Activated CD8-positive, alpha-beta T cell treated with anti-CD3 and anti-CD28 coated beads, Interleukin-2, amount 10 ng/mL, durations not matched to agents 7 days and 5 days (primary cell): Measurements from ENCODE around the gene PARD3. TPM values are rescaled to one million over a fixed set of nuclear protein-coding genes. Genes with fewer than 3 reads are reported as not detected.
"Not testable (repeated sequence)": the region's sequence is repeated elsewhere in the genome, so short reads cannot be mapped to it uniquely, and the experiment has no call there.

Experiments
- ATAC-seq: fragments of 150-1000 bp; cut with Tn5 transposase; one replicate; pipeline ENCODE4 v1.10.0; 2021; ENCODE audit warnings: moderate library complexity
- CTCF ChIA-PET: fragments of 350-600 bp; sonication (Branson Sonifier 250); formaldehyde crosslinking; loops from one replicate; lab custom pipeline; 2021; ENCODE audit warnings: antibody characterized with exemption; lab: Charles Lee
- POLR2A ChIA-PET: fragments of 350-600 bp; sonication (Branson Sonifier 250); formaldehyde crosslinking; loops from one replicate; lab custom pipeline; 2021; ENCODE audit warnings: antibody characterized with exemption; lab: Charles Lee
- DNase-seq: peaks from one replicate; pipeline ENCODE4 v3.0.0-alpha.2; 2020
- H3K27ac Mint-ChIP-seq: one replicate; pipeline ENCODE4 v1.8.0; 2021; ENCODE audit warnings: mild to moderate bottlenecking, mixed read lengths
- H3K27me3 Mint-ChIP-seq: one replicate; pipeline ENCODE4 v1.8.0; 2021; ENCODE audit warnings: low read depth, mixed read lengths
- H3K36me3 Mint-ChIP-seq: one replicate; pipeline ENCODE4 v1.8.0; 2021; ENCODE audit warnings: low read depth, mixed read lengths
- H3K4me1 Mint-ChIP-seq: one replicate; pipeline ENCODE4 v1.8.0; 2021; ENCODE audit warnings: low read depth, mixed read lengths
- H3K4me3 Mint-ChIP-seq: one replicate; pipeline ENCODE4 v1.8.0; 2021; ENCODE audit warnings: mild to moderate bottlenecking, mixed read lengths
- H3K9me3 Mint-ChIP-seq: one replicate; pipeline ENCODE4 v1.8.0; 2022; ENCODE audit warnings: mixed read lengths; ENCODE audit not compliant: insufficient read depth
- total RNA-seq, 2 experiments: library from RNA; stranded (reverse); gene quantifications; one replicate each; pipeline ENCODE4 v1.2.3, GENCODE V29; 2021

Gene PARD3
- total RNA-seq, 2 experiments from 2014 or later: 0.63 to 0.68 TPM

DNA sequence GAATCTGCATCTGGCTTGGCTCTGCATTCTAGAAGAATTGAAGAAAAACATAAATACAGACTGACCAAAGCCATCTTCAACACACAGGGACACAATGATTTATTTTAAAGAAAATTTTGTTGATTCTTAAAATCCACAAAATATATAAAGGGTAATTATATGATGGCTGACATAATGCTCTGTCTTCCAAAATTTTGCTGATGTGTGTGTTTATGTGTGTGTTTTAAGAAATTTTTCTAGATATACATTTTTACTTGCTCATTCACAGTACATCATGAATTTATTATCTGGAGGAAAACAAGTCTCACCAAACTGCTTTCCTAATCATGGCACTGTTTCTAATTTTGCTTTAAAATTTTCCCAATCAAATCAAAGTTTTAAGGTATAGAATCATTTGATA lies 442.6 kb downstream of the PARD3 start:
- ATAC-seq (no peak), DNase-seq (no peak)
- Mint-ChIP-seq H3K27ac (no peak overlapping the region), H3K4me3 (no peak overlapping the region), H3K36me3 (no peaks in the 10 kb centered on the region), H3K9me3 (no peaks in the 10 kb centered on the region), H3K27me3 (no peaks in the 10 kb centered on the region), H3K4me1 (peaks cover 11% of the 10 kb centered on the region)
- POLR2A ChIA-PET: no interaction called here
- CTCF ChIA-PET: no interaction called here

DNA sequence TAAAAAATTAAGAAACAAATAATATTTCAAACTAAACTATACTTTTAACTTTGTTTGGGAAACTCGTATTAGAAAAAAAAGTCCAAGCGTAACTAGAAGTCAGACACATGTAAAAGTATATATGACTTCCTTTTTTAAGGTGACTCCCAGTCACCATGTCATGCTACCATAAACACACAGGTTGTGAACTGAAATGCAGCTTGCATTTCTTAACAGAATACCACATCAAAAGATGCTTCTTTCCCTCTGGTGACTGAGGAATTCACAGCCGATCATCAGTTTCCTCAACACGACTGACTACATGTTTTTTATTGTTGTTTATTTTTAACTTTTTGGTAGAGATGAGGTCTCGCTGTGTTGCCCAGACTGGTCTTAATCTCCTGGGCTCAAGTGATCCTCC lies 445.0 kb downstream of the PARD3 start:
- ChIA-PET CTCF (no interaction called here), POLR2A (no interaction called here)
- DNase-seq: no peak
- Mint-ChIP-seq H3K4me3 (no peak overlapping the region), H3K27me3 (no peaks in the 10 kb centered on the region), H3K4me1 (peaks cover 8% of the 10 kb centered on the region), H3K27ac (no peak overlapping the region), H3K36me3 (no peaks in the 10 kb centered on the region), H3K9me3 (no peaks in the 10 kb centered on the region)
- ATAC-seq: no peak

DNA sequence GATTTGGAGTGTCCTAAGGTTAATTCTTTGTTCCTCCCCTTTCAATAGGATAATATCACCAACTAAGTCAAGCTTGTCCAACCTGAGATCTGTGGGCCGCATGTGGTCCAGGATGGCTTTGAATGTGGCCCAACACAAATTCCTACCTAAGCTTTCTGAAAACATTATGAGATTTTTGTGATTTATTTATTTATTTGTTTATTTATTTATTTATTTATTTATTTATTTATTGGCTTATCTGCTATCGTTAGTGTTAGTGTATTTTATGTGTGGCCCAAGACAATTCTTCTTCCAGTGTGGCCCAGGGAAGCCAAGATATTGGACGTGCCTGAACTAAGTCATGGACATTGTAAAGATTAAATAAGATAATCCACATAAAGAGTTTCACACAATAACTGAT lies 446.0 kb downstream of the PARD3 start:
- Mint-ChIP-seq H3K9me3 (no peaks in the 10 kb centered on the region), H3K36me3 (no peaks in the 10 kb centered on the region), H3K4me1 (no peaks in the 10 kb centered on the region), H3K4me3 (no peak overlapping the region), H3K27ac (no peak overlapping the region), H3K27me3 (no peaks in the 10 kb centered on the region)
- ATAC-seq (no peak), DNase-seq (no peak)
- CTCF ChIA-PET: no interaction called here
- POLR2A ChIA-PET: no interaction called here

DNA sequence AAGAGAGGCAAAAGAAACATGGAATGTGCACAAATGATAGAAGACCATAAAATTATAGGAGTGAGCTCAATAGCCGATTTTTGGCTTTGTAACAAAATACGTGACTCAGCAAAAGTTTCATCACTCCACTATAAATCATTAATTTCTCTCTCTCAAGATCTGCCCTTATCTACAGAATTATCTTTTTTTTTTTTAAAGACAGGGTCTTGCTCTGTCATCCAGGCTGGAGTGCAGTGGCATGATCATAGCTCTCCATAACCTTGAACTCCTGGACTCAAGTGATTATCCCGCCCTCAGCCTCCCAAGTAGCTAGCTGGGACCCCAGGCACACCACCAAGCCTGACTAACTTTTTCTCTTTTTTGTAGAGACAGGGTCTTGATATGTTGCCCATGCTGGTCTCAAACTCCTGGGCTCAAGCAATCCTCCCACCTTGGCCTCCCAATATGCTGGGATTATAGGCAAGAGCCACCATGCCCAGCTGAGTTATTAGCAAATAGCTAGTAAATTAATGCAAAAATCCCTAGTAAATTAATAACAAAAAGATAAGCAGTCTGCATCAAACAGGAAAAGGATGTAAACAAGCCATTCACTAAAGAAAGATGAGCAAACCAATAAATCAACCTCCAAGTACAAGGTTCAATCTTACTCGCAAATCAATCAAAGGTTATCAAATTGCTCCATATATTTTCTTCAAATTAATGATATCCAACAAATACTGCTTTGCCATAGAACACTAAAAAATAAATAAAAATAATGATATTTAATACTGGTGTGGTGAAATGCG lies 450.7 kb downstream of the PARD3 start:
- H3K36me3 Mint-ChIP-seq: no peaks in the 10 kb centered on the region
- ATAC-seq (no peak), DNase-seq (no peak)
- ChIA-PET CTCF (no interaction called here), POLR2A (no interaction called here)
- no peaks in the 10 kb centered on the region for H3K9me3 Mint-ChIP-seq
- H3K4me1 Mint-ChIP-seq: no peaks in the 10 kb centered on the region
- H3K27me3 Mint-ChIP-seq: no peaks in the 10 kb centered on the region
- no peak overlapping the region for H3K4me3 Mint-ChIP-seq
- no peak overlapping the region for H3K27ac Mint-ChIP-seq

DNA sequence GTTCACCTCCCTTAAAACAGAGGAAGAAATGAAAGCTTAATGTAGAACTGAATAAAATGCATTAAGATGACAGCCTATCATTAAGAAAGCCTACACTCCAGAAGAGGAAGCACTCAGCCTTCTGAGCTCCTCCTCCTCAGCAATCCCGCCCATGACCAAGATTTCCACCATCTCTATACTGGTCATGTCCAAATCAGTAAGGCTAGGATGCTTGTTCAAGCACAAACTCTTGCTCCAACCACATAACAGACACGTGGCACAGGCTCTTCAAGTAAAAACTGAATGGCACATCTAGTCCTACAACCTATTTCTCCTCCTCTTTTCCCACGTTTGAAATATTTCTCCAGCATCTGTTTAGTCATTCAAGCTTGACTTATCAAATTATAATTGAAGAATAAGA lies 454.1 kb downstream of the PARD3 start:
- H3K4me3 Mint-ChIP-seq: no peak overlapping the region
- no peaks in the 10 kb centered on the region for H3K36me3 Mint-ChIP-seq
- CTCF ChIA-PET: no interaction called here
- DNase-seq: no peak
- no peak for ATAC-seq
- POLR2A ChIA-PET: no interaction called here
- no peaks in the 10 kb centered on the region for H3K9me3 Mint-ChIP-seq
- no peaks in the 10 kb centered on the region for H3K4me1 Mint-ChIP-seq
- peaks cover 2% of the 10 kb centered on the region for H3K27me3 Mint-ChIP-seq
- no peak overlapping the region for H3K27ac Mint-ChIP-seq

DNA sequence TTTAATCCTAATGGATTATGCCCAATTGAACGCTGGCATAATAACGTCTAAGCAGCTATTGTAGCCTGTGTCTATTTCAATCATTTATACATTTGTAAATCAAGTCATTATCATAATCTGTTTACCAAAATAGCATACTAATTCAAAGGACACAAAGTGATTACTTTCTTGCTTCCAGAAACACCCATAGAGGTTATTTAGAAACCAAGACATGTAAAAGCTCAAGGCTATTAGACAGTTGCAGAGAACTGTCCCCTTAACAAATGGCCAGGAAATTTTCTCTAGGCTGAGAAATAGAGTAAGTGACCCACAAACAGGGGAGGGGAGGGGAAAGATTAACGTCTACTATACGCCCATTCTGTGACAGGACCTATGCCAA lies 455.7 kb downstream of the PARD3 start:
- ATAC-seq (no peak), DNase-seq (no peak)
- H3K4me3 Mint-ChIP-seq: no peak overlapping the region
- H3K36me3 Mint-ChIP-seq: no peaks in the 10 kb centered on the region
- H3K27ac Mint-ChIP-seq: no peak overlapping the region
- no peaks in the 10 kb centered on the region for H3K4me1 Mint-ChIP-seq
- ChIA-PET POLR2A (no interaction called here), CTCF (no interaction called here)
- no peaks in the 10 kb centered on the region for H3K9me3 Mint-ChIP-seq
- peaks cover 2% of the 10 kb centered on the region for H3K27me3 Mint-ChIP-seq

DNA sequence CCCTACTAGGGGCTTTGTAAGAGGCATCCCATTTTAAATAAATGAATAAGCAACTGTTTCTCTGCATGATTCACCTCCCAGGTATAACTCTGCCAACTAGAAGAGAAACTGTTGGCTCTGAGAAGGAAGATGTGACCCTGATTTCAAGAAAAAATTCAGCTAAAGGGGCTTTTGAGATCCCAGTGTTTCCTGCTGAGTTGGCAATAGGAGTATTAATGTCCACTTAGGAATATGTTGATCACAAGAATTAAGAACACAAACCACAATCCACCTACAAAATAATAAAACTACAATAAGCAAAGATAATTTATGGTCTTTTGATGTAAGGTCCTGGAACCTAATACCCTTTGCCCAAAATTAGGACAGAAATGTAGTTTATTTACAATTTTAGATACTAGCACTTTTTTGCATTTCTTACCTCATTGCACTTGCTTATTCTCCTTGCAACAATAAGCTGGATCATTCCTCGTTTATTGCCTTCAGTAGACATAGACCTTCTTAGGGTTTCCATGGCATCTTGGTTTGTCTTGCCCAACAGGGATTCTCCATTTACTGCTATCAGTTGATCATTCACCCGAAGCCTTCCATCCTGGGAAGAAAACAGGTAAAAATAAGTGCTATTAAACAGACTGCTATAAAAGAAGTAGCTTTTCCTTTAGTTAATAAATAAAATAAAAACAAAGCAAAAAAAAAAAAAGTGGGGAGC lies 456.2 kb downstream of the PARD3 start:
- no peak overlapping the region for H3K4me3 Mint-ChIP-seq
- POLR2A ChIA-PET: no interaction called here
- no peaks in the 10 kb centered on the region for H3K36me3 Mint-ChIP-seq
- DNase-seq (no peak), ATAC-seq (no peak)
- no peak overlapping the region for H3K27ac Mint-ChIP-seq
- H3K27me3 Mint-ChIP-seq: peaks cover 2% of the 10 kb centered on the region
- no peaks in the 10 kb centered on the region for H3K4me1 Mint-ChIP-seq
- CTCF ChIA-PET: no interaction called here
- H3K9me3 Mint-ChIP-seq: no peaks in the 10 kb centered on the region

DNA sequence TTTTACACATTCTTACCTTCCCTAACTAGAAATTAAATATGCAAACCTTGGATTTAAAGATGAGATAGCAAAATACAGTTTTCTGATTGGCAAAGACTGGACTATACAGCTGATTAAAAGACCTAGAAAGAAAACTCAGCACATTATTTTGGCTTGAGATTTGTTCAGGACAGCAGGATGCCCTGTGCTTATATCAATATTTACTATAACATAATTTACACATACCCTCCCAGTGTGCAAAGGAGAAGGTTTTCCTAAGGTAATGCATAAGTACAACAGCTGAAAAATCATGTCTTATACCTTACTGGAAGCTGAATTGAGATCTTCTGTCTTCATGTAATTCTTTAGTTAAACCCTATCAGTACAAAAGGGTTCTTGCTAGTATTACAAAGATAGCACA lies 458.6 kb downstream of the PARD3 start:
- peaks cover 2% of the 10 kb centered on the region for H3K27me3 Mint-ChIP-seq
- CTCF ChIA-PET: no interaction called here

DNA sequence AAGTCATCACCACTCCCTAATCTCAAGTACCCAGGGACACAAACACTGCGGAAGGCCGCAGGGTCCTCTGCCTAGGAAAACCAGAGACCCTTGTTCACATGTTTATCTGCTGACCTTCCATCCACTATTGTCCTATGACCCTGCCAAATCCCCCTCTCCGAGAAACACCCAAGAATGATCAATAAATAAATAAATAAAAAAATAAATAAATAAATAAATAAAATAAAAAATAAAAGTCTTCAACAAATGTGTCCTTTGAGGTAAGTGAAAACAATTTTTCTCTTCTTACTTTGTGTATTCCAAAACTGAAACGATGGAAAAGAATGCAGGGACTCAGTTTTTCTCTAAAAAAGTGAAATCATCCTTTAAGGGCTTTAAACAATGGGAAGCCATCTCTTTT lies 461.6 kb downstream of the PARD3 start:
- H3K4me1 Mint-ChIP-seq, ATAC-seq, DNase-seq, H3K36me3 Mint-ChIP-seq, H3K27ac Mint-ChIP-seq, H3K27me3 Mint-ChIP-seq, CTCF ChIA-PET, H3K4me3 Mint-ChIP-seq, H3K9me3 Mint-ChIP-seq, POLR2A ChIA-PET: not testable (repeated sequence)

More for the DNA sequence above, 458.6 kb downstream of the PARD3 start:
- ATAC-seq (no peak), DNase-seq (no peak)
- H3K4me1 Mint-ChIP-seq: no peaks in the 10 kb centered on the region
- H3K9me3 Mint-ChIP-seq: no peaks in the 10 kb centered on the region
- H3K36me3 Mint-ChIP-seq: no peaks in the 10 kb centered on the region
- POLR2A ChIA-PET: interaction anchor here (0.6 kb wide), 1 partner anchor 505 kb away, joined by 3 read pairs; no protein-coding TSS in a partner anchor
- H3K27ac Mint-ChIP-seq: no peak overlapping the region
- H3K4me3 Mint-ChIP-seq: no peak overlapping the region

DNA sequence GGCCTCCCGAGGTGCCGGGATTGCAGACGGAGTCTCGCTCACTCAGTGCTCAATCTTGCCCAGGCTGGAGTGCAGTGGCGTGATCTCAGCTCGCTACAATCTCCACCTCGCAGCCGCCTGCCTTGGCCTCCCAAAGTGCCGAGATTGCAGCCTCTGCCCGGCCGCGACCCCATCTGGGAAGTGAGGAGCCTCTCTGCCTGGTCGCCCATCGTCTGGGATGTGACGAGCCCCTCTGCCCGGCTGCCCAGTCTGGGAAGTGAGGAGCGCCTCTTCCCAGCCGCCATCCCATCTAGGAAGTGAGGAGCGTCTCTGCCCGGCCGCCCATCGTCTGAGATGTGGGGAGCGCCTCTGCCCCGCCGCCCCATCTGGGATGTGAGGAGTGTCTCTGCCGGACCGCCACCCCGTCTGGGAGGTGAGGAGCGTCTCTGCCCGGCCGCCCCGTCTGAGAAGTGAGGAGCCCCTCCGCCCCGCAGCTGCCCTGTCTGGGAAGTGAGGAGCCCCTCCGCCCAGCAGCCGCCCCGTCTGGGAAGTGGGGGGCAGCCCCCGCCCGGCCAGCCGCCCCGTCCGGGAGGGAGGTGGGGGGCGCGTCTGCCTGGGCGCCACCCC lies 462.4 kb downstream of the PARD3 start:
- H3K27ac Mint-ChIP-seq, H3K4me1 Mint-ChIP-seq, CTCF ChIA-PET, H3K4me3 Mint-ChIP-seq, ATAC-seq, H3K9me3 Mint-ChIP-seq, POLR2A ChIA-PET, H3K27me3 Mint-ChIP-seq, H3K36me3 Mint-ChIP-seq, DNase-seq: not testable (repeated sequence)

DNA sequence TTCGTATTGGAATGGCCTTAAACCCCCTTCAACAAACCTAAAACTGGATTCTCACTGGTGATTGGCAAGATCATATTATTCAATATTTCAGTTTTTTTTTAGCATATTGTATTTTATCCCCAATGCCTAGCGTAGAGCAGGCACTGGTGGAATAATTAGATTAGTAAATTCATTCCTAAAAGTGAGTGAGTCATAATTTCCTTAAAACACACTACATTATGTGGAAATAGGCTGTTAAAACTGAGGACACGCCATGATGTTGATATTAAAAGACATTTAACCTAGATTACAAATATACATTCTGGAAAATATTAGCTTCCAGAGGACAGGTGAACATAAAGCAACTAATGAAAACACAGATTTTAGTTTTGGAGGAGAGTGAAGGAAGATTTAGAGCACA lies 463.9 kb downstream of the PARD3 start:
- POLR2A ChIA-PET: no interaction called here
- H3K27me3 Mint-ChIP-seq: no peaks in the 10 kb centered on the region
- no peak overlapping the region for H3K27ac Mint-ChIP-seq
- no peaks in the 10 kb centered on the region for H3K9me3 Mint-ChIP-seq
- no peaks in the 10 kb centered on the region for H3K4me1 Mint-ChIP-seq
- H3K36me3 Mint-ChIP-seq: no peaks in the 10 kb centered on the region
- H3K4me3 Mint-ChIP-seq: no peak overlapping the region
- CTCF ChIA-PET: no interaction called here
- ATAC-seq: no peak
- no peak for DNase-seq

DNA sequence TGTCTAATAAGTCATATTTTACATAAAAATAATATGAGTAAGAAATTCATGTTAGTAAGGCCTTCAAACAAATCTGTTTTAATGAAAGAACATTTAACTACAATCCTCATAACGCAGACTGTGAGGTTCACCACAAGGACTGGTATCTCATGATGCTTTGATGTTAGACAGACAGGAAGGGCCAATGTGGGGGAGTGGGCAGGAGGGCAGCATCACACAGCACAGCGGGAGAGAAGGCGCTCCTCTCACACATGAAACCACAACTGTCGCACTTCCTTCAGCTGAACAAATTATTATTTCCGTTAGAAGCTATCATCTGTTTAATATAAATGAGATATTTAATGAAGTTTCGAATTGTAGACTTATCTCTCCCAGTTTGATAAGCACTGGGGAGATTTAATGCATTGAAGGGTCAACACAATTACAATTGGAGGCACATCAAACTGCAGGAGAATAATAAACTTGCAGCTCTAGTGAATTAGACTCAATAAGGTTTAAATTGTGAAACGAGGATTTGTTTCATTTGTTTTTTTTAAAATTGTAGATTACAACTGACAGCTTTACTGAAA lies 466.1 kb downstream of the PARD3 start:
- no peaks in the 10 kb centered on the region for H3K4me1 Mint-ChIP-seq
- no peak overlapping the region for H3K4me3 Mint-ChIP-seq
- ChIA-PET CTCF (interaction anchor here (0.5 kb wide), 1 partner anchor 1800 kb away, joined by 5 read pairs; no protein-coding TSS in a partner anchor), POLR2A (no interaction called here)
- no peaks in the 10 kb centered on the region for H3K36me3 Mint-ChIP-seq
- no peak for ATAC-seq
- H3K27ac Mint-ChIP-seq: no peak overlapping the region
- no peak for DNase-seq
- H3K9me3 Mint-ChIP-seq: no peaks in the 10 kb centered on the region
- H3K27me3 Mint-ChIP-seq: no peaks in the 10 kb centered on the region
